Hippocampal formation (tissue), 2 donors: ENCODE results near the gene FAM76A.
A peak's percentile ranks its signal among the peaks of the same experiment; 100 is the strongest.
"Not testable (repeated sequence)": the region's sequence is repeated elsewhere in the genome, so short reads cannot be mapped to it uniquely, and the experiment has no call there.

Experiments
- DNase-seq, 2 donors: peaks; one replicate each; lab custom pipeline; 2025; lab: John Stamatoyannopoulos, UW

FAM76A gene

GRCh38 chr1:27725374-27726172, at the start of gene FAM76A:
Gene FAM76A (plus strand): TSS chr1:27725961. CDS start chr1:27726081, 120 bp downstream.
- DNase-seq, result peak; percentile 99

DNA sequence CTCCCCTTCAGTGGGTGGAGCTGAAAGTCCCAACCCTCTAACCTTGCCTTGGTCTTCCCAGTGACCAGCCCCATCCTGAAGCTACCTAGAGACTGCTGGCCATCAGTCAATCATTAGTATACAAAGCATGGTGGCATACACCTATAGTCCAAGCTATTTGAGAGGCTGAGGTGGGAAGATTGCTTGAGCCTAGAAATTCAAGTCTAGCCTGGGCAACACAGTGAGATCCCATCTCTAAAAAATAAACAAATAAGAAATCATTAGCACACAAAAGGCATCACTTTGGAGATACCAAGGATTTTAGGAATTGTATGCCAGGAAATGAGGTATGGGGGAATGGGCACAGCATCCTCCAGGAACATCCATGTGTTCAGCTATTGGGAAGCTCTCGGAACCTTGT, 49.4 kb upstream of the FAM76A start:
- DNase-seq, result no peak

DNA sequence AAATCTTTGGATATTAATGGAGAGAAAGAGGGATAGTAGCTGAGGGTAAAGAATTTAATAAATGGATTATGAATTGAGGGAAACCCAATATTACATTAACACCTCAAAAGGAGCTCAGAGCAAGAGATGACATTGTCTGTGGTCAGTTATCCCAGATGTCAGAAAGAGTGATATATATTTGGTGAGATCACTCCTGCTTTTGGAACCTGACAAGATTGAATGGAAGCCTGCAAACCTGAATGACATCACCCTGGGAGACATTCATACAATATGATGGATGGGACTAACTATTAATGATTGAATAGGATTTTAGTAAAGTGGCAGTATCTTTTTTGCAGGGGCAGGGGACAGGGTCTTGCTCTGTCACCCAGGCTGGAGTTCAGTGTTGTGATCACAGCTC, 47.0 kb upstream of the FAM76A start:
- no peak for DNase-seq

DNA sequence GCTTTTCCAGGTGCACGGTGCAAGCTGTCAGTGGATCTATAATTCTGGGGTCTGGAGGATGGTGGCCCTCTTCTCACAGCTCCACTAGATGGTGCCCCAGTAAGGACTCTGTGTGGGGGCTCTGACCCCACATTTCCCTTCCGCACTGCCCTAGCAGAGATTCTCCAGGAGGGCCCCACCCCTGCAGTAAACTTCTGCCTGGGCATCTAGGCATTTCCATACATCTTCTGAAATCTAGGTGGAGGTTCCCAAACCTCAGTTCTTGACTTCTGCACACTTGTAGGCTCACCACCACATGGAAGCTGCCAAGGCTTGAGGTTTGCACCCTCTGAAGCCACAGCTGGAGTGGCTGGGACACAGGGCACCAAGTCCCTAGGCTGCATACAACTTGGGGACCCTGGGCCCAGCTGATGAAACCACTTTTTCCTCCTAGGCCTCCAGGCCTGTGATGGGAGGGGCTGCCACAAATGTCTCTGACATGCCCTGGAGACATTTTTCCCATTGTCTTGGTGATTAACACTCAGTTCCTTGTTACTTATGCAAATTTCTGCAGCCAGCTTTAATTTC, 45.5 kb upstream of the FAM76A start:
- DNase-seq, result not testable (repeated sequence)

GRCh38 chr1:27681580-27681979, 44.2 kb upstream of the FAM76A start:
- not testable (repeated sequence) for DNase-seq

- peak in 1 of 2 donors; percentile 48 for DNase-seq
Measured at GRCh38 chr1:27682351-27682944, 43.3 kb upstream of the FAM76A start.

DNA sequence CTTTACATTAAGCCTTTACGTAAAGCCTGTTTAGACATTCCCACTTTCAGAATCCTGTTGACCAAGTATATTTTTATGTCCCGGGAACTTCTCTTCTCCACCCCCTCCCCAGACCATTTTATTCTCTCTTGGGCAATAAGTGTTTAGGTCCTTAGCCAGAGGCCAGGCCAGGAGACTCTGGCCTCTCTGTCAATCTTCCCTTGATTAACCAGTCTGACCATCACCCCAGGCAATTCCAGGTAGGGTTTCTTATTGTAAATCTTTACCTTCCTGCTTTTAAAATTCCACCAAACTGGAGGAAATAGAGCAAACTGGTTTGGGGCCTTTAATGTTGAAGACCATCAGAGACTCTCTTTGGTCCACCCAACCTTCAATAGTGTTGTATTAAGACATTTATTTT, 41.6 kb upstream of the FAM76A start:
- no peak for DNase-seq

DNA sequence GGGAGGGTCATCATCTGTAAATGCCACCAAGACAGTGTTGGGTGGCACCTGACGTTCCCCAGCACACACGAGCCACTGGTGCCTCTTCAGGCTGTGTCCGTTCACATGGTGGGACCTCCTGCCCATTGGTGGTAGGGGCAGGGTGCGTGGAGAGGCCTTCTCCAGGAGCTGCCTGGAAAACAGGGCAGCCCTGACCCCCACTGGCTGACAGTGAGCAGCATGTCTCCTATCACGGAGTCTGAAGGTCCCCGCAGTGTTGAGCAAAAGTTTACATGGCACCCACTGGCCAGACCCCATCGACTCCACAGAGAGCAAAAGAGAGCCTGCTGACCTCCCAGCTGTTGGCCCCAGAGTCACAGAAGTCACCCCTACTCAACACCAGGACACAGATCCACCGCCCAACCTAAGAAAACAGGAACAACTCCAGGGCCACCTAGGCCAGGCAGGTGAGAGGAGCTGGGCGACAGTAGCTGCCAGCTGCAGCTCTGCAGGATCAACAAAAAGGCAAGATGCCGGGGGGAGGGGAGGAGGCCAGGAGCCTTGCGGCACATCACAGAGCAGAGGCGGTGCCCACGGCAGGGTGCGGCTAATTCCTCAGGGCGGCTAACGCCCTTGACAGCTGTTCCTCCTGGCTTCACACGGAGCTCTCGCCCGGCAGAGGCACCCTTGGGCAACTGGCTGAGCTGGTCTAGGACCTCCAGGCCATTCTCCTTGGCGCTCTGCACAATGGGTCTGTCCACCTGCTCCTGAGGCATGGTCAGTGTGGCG, 39.4 kb upstream of the FAM76A start:
- DNase-seq, result no peak

DNA sequence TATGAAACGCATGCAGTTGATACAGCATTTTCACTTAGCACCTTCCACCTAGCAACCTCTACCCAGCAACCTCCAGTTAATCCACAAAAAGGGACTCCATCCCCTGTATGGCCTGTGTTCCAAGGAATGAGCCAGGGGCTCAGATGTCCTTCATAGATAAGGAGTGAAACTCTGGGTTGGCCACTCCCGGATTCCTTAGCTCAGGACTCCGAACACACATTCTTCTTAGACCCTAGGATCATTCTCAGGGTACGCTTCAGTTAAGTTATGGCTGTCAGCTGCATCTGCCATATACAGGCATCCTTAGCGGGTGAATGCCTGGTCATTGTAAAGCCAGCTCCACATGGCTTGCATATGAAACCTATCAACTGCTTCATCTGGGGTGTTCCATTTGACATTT, 37.9 kb upstream of the FAM76A start:
- no peak for DNase-seq

DNA sequence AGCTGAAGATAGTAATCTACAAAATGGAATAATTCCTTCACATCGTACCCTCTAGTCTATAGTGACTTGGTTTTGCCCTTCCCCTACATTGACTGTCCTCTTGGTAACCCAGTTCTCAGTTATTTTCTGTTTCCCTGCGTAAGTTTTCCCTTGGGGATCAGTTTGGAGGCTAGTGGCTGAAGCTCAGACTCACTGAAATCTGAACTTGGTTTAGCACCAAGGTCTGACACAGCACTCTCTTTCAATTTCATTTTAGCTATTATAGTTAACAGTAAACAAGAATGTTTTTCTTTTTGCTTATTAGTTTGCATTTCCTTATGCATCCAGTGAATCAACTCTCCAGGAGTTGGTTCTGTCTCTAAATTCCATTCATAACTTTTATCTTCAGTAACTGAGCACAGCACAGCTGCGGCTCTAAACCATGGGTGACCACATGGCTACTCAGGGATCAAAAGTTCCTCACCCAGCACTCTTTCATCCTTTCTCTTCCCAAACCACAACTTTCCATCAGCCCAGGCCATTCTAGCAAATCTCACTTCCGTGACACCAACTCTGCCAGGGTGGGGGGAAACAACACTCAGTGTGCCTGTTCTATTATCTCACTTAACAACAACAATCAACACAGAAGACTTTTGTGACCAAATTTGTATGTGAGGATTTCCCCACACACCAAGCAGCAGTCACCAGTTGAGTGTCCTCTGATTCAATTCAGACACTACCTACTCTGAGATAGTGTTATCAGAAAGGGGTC, 36.2 kb upstream of the FAM76A start:
- DNase-seq, result no peak

GRCh38 chr1:27690183-27690582, 35.6 kb upstream of the FAM76A start:
- no peak for DNase-seq

DNA sequence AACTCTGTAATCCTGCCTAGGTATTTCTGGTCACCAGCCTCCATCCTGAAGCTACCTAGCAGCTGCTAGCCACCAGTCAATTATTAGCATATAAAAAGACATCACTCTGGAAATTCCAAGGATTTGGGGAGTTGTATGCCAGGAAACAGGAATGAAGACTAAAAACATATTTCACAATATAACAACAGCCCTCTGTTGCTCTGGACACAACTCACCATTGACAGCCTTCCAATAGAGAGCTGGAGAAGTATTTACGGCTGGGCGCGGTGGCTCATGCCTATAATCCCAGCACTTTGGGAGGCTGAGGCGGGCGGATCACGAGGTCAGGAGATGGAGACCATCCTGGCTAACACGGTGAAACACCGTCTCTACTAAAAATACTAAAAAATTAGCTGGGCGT, 28.9 kb upstream of the FAM76A start:
- DNase-seq, result not testable (repeated sequence)

- no peak for DNase-seq
Measured at GRCh38 chr1:27704958-27705357, 20.8 kb upstream of the FAM76A start.

GRCh38 chr1:27705545-27705944, 20.2 kb upstream of the FAM76A start:
- DNase-seq, result no peak

DNA sequence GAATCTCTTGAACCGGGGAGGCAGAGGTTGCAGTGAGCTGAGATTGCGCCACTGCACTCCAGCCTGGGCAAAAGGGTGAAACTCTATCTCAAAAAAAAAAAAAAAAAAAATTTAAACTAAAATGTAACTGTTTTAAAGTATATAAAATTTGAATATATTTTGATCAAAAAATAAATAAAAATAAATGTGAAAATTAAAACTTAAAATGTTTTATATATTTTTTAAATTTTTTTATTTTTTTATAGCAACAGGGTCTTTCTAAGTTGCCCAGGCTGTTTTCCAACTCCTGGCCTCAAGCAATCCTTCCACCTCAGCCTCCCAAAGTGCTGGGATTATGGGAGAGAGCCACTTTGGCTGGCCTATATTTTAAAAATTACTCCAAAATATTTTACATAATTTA, 15.2 kb upstream of the FAM76A start:
- DNase-seq, result no peak

DNA sequence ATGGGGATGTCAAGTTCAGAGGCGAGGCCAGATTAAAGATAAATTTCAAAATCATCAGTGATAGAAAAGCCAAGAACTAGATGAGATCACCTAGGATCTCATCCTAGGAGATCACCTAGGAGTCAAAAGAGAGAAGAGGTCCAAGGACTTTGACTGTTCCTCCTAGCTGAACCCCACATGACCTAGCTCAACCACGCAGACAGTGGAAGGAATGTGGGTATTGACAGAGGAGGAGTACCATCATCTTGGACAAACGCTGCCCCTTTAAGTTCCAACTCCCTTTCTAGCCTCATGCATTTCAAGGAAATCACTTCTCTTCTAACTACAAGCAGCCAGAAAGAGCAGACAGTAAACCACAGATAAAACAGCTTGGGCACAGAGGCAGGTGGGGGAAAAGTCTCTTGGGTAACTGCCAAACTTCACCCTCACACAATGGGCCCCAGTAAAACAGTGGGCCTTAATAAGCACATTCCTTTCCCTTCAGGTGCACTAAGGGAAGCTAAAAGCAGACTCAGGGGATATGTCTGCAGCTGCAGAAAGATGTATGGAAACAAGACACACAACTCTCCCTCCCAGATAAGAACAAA, 12.5 kb upstream of the FAM76A start:
- no peak for DNase-seq

DNA sequence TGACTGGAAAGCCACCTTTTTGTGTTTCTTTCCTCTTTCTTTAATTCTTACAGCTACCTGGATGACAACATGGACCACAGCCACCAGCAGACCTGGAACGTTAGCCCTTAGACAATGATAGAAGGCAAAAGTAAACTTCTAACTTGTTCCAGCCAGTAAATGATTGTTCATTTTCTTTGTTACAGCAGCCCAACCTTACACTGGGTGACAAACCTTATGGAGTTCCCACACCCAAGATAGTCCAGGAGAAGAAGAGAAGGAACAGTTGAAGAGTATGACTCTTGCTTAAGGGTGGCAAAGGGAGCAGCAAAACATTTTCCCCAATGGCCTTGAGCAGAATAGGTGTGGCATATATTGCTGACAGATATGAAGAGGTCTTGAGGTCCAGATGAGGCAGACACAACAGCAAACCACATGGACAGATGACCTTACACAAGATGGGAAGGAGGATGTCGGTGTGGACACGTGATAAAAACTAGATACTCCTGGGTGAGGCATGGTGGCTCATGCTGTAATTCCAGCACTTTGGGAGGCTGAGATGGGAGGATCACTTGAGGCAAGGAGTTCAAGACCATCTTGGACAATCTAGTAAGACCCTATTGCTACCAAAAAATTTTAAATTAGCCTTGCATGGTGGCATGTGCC, 11.8 kb upstream of the FAM76A start:
- DNase-seq, result no peak

- no peak for DNase-seq
Measured at GRCh38 chr1:27716262-27716895, 9.4 kb upstream of the FAM76A start.

- DNase-seq, result no peak
Measured at GRCh38 chr1:27719286-27720251, 6.2 kb upstream of the FAM76A start.
